Naive thymus-derived CD8-positive, alpha-beta T cell (primary cell): ENCODE results near the gene ARHGAP22. TPM values are rescaled to one million over a fixed set of nuclear protein-coding genes. Genes with fewer than 3 reads are reported as not detected.

Source experiments
- ATAC-seq, 2 donors: fragments of 150-1000 bp; cut with Tn5 transposase in 1 of 2; sonication (Bioruptor Pico), chemical (Tn5 transposase) in 1 of 2; 1 replicate in 1 of 2; 2 replicates in 1 of 2; pipeline ENCODE4 v1.10.0; 2021; ENCODE audit warnings: mild to moderate bottlenecking in 2 of 2, moderate library complexity in 2 of 2
- POLR2A ChIA-PET: fragments of 350-600 bp; sonication (Branson Sonifier 250); formaldehyde crosslinking; loops from one replicate; lab custom pipeline; 2021; ENCODE audit warnings: antibody characterized with exemption; lab: Charles Lee
- DNase-seq, 10 donors: peaks; one replicate each; pipeline versions ENCODE4 v3.0.0 to v3.0.0-alpha.2; 2020 to 2022
- H3K27ac Mint-ChIP-seq, 10 donors: one replicate each; pipeline ENCODE4 v1.8.0; 2020 to 2022; ENCODE audit warnings: mild to moderate bottlenecking in 10 of 10, mixed read lengths in 10 of 10, moderate library complexity in 4 of 10, inconsistent platforms in 1 of 10
- H3K27me3 Mint-ChIP-seq, 5 donors: one replicate each; pipeline ENCODE4 v1.8.0; 2021 to 2022; ENCODE audit warnings: mixed read lengths in 5 of 5
- H3K36me3 Mint-ChIP-seq, 3 donors: one replicate each; pipeline ENCODE4 v1.8.0; 2020 to 2022; ENCODE audit warnings: mixed read lengths in 3 of 3, mild to moderate bottlenecking in 2 of 3, inconsistent platforms in 1 of 3
- H3K4me1 Mint-ChIP-seq, 4 donors: one replicate each; pipeline ENCODE4 v1.8.0; 2021 to 2022; ENCODE audit warnings: mixed read lengths in 4 of 4
- H3K4me3 Mint-ChIP-seq, 10 donors: one replicate each; pipeline ENCODE4 v1.8.0; 2020 to 2022; ENCODE audit warnings: mild to moderate bottlenecking in 10 of 10, mixed read lengths in 10 of 10, moderate library complexity in 6 of 10, inconsistent platforms in 1 of 10
- H3K9me3 Mint-ChIP-seq, 9 donors: one replicate each; pipeline ENCODE4 v1.8.0; 2020 to 2022; ENCODE audit warnings: mixed read lengths in 9 of 9, mild to moderate bottlenecking in 3 of 9, inconsistent platforms in 1 of 9, moderate library complexity in 1 of 9
- polyA plus RNA-seq, 3 donors: library from polyadenylated mRNA; unstranded; fragments of 300-500 nt; fragmentation: Illumina TruSeq; gene quantifications; one replicate each; pipeline ENCODE4 v1.2.3, GENCODE V29; 2021
- total RNA-seq, 8 experiments: library from RNA in 2 of 8; stranded (reverse) in 2 of 8; gene quantifications; one replicate each; pipeline ENCODE4 v1.2.3 and lab custom pipeline; 2021 to 2026

Gene ARHGAP22
- total and polyA plus RNA-seq, 5 experiments from 2014 or later, result 0.88 TPM; not detected in 4

DNA sequence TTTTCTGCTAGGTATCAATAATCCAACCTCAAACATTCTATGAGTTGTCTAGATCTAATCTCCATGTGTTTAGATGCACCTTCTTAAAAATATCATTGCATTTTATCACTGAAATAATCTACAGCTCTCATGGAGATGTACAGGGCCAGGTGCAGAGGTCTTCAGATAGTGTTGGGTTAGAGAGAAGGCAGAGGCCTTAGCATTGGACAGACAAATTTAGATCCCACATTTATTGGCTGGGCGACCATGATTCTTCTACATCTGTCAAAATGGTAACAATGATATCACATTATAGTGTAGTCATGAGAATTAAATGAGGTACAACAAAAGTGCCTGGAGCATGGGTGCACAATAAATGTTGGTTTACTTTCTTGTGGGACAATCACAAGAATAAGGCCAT lies 3.1 kb downstream of the ARHGAP22 start:
- no peak overlapping the region for H3K27ac Mint-ChIP-seq
- ATAC-seq (no peak), DNase-seq (no peak)
- H3K4me1 Mint-ChIP-seq, result peaks cover 5 to 18% (median 9%) of the 10 kb centered on the region in 4 donors
- H3K36me3 Mint-ChIP-seq, result no peaks in the 10 kb centered on the region
- POLR2A ChIA-PET, result no interaction called here
- peaks cover 16 to 43% (median 23%) of the 10 kb centered on the region in 5 donors for H3K27me3 Mint-ChIP-seq
- no peaks in the 10 kb centered on the region for H3K9me3 Mint-ChIP-seq
- H3K4me3 Mint-ChIP-seq, result no peak overlapping the region

DNA sequence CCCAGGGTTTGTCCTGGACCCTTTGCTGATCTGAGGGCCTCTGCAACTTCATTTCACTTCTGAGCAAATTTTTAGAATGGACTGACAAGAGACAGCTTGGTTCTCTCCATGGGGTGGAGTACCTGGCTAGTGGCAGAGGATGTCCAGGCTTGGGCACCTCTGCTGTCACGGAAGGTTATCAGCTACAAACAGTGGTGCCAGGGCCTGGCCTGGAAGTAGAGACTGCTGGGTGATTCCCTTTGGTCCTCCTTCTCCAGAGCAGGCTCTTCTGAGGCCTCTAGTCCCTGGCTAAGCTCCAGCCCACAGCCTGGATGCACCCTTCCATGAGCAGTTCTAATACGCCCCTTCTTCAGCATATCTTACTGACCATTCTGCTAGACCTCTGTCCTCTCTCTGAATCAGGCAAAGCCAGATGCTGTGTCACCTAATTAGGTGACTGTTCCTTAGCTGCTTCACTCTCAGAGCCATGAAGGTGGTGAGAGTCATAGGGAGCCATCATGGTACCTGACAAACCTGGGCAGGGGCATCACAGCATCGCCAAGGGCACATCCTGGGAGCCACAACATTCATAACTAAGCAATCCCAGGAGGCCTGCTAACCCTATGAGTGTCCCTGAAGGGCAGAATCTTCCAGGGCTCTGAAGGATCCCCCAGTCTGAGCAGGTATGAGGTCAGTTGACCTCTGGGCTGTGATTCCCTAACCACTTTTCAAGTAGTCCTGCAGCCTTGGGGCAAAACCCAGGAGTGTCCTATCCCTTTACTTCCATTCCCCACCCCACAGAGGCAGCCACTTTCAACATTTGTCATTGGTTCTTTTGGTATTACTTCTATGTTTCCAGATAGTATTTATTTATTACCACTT lies 4.0 kb downstream of the ARHGAP22 start:
- H3K4me3 Mint-ChIP-seq, result no peak overlapping the region
- H3K4me1 Mint-ChIP-seq, result peaks cover 3 to 12% (median 8%) of the 10 kb centered on the region in 4 donors
- POLR2A ChIA-PET, result no interaction called here
- H3K36me3 Mint-ChIP-seq, result no peaks in the 10 kb centered on the region
- H3K9me3 Mint-ChIP-seq, result peaks cover 0 to 2% (median 0%) of the 10 kb centered on the region in 9 donors
- no peak overlapping the region for H3K27ac Mint-ChIP-seq
- no peak for ATAC-seq
- H3K27me3 Mint-ChIP-seq, result peaks cover 6 to 33% (median 14%) of the 10 kb centered on the region in 5 donors
- no peak for DNase-seq

DNA sequence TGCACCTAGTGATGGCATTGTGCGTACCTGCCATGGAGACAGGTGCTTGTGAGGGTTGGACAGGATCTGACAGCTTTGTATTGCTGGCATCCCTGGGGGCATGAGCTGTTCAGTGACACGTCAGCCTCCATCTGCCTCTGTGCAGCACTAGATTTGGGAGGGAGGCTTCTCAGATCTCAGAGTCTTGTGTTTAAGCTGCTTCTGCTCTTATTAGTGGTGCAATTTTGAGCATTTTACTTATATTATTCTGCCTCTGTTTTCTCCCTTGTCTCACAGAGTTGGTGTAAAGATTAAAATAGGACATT lies 5.1 kb downstream of the ARHGAP22 start:
- Mint-ChIP-seq H3K4me1 (peaks cover 0 to 6% (median 2%) of the 10 kb centered on the region in 4 donors), H3K36me3 (no peaks in the 10 kb centered on the region), H3K27ac (no peak overlapping the region), H3K27me3 (peaks cover 0 to 22% (median 9%) of the 10 kb centered on the region in 5 donors), H3K4me3 (no peak overlapping the region), H3K9me3 (peaks cover 0 to 2% (median 0%) of the 10 kb centered on the region in 9 donors)
- POLR2A ChIA-PET, result no interaction called here
- ATAC-seq (no peak), DNase-seq (no peak)

DNA sequence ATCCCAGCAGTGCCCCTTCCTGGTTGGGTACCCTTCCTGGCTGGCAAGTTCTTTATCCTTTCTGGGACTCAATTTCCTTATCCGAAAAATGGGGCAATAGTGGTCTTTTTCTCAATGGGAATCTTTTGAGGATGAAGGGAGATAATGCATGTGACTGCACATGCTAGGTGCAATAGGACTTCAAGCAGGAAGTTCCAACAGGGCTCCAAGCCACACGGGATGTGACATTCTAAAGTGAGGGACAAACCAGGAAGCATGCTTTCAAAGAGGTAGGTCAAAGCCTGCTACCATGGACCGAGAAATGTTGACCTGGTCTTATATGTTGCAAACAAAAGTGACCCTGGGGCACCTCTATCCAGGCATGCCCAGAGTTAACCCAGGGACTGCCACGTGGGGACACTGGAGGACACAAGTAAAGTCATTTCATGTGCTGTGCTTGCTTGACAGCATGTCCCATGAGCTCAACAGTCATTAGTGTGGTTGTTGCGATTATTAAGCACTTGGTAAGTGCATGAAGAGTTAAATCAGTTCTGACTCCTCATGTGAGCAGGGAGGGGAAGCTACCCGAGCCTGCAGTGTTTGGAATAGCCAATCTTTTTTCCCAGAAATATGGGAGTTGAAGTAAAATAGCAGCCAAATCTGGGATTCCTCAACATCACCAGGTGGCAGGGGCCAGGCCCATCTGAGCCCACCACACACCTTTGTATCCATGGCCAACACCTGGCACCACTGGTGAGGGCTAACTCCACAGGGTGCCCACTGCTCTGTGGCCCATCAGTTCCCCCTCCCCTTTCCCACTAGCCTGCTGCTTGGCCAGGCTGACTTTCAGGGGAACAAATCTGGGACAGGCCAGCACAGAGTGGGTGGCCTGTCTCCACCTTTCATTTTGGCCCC lies 5.7 kb downstream of the ARHGAP22 start:
- H3K4me3 Mint-ChIP-seq, result no peak overlapping the region
- peaks cover 0 to 2% (median 0%) of the 10 kb centered on the region in 9 donors for H3K9me3 Mint-ChIP-seq
- POLR2A ChIA-PET, result no interaction called here
- ATAC-seq, result no peak
- H3K27ac Mint-ChIP-seq, result no peak overlapping the region
- DNase-seq, result no peak
- peaks cover 0 to 16% (median 9%) of the 10 kb centered on the region in 5 donors for H3K27me3 Mint-ChIP-seq
- H3K4me1 Mint-ChIP-seq, result peaks cover 0 to 1% (median 0%) of the 10 kb centered on the region in 4 donors
- no peaks in the 10 kb centered on the region for H3K36me3 Mint-ChIP-seq

DNA sequence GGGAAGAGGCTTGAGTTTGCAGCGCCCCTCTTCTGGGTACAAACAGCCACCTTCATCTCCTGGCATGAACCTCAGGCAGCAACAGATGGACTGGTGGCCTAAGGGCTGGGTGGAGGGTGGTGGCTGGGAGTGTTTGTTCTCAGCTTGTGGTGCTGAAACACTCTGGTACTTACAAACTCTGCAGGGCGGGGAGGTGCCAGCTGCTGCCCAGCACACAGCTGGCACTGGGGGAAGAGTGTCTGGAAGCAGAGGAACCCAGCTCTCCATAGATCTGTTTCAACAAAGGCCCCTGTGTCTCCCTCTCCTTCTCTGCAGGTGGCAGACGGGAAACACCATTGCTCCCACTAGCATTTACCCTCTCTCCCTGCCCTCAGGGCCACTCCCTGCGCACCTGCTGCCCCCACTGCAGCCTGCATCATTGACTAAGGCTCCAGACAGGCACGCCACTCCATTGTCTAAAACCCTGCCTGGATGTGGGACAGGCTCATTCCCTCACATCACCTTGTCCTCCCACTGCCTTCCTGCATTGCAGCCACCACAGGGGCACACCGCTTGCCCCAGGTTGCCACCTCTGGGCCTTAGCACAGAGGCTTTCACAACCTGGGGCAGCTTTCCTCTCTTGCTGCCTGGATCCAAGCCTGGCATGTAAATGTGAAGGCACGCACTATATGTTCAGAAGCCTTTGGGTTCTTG lies 6.5 kb downstream of the ARHGAP22 start:
- H3K4me1 Mint-ChIP-seq, result no peaks in the 10 kb centered on the region
- H3K4me3 Mint-ChIP-seq, result no peak overlapping the region
- POLR2A ChIA-PET, result no interaction called here
- H3K27me3 Mint-ChIP-seq, result peaks cover 0 to 9% (median 7%) of the 10 kb centered on the region in 5 donors
- H3K27ac Mint-ChIP-seq, result no peak overlapping the region
- H3K9me3 Mint-ChIP-seq, result peaks cover 0 to 2% (median 0%) of the 10 kb centered on the region in 9 donors
- ATAC-seq (no peak), DNase-seq (no peak)
- no peaks in the 10 kb centered on the region for H3K36me3 Mint-ChIP-seq

DNA sequence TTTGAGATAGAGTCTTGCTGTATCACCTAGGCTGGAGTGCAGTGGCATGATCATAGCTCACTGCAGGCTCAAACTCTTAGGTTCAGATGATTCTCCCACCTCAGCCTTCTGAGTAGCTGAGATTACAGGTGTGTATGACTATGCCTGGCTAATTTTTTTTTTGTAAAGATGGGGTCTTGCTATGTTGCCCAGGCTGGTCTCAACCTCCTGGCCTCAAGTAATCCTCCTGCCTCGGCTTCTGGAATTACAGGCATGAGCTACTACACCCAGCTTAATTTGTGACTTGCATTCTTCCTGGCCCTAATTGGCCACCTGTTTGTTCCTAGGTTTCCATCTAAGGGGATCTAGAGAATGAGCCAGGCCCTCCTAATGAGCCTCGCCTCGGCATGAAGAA lies 9.3 kb downstream of the ARHGAP22 start:
- no peak overlapping the region for H3K4me3 Mint-ChIP-seq
- no peak for ATAC-seq

DNA sequence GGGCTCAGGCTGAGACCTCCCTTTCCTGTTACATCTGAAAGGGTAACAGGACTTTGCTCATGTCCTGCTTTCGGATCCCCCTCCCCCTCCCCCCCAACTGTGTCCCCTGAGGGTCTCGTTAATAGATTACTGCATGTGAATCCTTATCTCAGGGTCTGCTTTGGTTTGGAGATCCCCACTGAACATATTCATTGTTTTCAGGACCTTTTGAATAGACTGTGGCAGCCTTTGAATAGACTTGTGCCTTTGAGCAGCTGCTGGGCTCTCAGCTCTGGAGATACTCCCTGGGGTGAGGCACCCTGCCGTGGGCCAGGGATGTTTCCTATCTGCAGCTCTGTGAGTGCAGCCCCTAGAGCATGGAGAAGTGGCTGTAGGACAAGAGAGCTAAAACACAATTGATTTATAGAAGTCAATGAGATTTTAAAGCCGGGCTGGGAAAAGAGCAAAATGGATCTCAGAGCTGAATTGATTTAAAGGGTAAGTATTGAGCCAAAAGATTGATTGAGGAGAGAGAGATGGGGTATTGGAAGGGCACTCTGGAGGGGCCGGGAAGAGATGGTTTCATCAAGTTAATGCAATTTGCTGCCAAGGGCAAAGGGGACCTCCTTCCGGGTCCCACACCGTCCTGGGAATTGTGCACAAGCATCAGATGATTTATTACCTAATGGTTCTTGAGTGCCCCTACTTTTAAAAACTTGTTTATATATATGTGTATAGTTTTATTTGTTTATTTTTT lies 9.9 kb downstream of the ARHGAP22 start:
- POLR2A ChIA-PET, result no interaction called here
- peak overlapping the region in 1 of 10 donors; percentile 9 for H3K27ac Mint-ChIP-seq
- no peaks in the 10 kb centered on the region for H3K4me1 Mint-ChIP-seq
- H3K27me3 Mint-ChIP-seq, result peaks cover 0 to 11% (median 0%) of the 10 kb centered on the region in 5 donors
- H3K36me3 Mint-ChIP-seq, result no peaks in the 10 kb centered on the region
- H3K9me3 Mint-ChIP-seq, result peaks cover 0 to 2% (median 0%) of the 10 kb centered on the region in 9 donors
- no peak for DNase-seq
- H3K4me3 Mint-ChIP-seq, result no peak overlapping the region
- no peak for ATAC-seq

More for the DNA sequence above, 9.3 kb downstream of the ARHGAP22 start:
- Mint-ChIP-seq H3K9me3 (peaks cover 0 to 2% (median 0%) of the 10 kb centered on the region in 9 donors), H3K36me3 (no peaks in the 10 kb centered on the region), H3K4me1 (no peaks in the 10 kb centered on the region), H3K27ac (no peak overlapping the region), H3K27me3 (peaks cover 0 to 11% (median 0%) of the 10 kb centered on the region in 5 donors)
- DNase-seq, result no peak
- POLR2A ChIA-PET, result no interaction called here

DNA sequence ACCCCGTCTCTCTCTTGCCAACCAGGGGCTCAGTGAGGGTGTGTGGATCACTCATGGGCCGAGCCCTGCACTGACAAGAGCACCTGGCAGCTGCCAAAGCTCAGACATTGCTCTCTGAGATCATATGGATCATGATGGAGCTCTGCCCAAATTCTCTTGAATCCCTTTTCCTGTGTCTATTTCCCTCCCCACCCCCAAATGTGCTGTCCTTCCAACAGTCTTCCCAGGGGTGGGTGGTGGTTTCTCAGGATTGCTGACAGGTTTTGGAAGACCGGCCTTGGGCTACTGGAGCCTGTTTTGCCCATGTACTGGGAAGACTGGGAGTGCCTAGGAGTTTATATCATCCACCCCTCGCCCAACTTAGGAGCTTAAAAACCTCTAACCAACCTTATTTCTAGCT lies 10.5 kb downstream of the ARHGAP22 start:
- no peaks in the 10 kb centered on the region for H3K4me1 Mint-ChIP-seq
- H3K4me3 Mint-ChIP-seq, result no peak overlapping the region
- H3K27me3 Mint-ChIP-seq, result peaks cover 0 to 16% (median 0%) of the 10 kb centered on the region in 5 donors
- ATAC-seq (no peak), DNase-seq (no peak)
- POLR2A ChIA-PET, result no interaction called here
- H3K36me3 Mint-ChIP-seq, result no peaks in the 10 kb centered on the region
- H3K9me3 Mint-ChIP-seq, result peaks cover 0 to 2% (median 0%) of the 10 kb centered on the region in 9 donors
- H3K27ac Mint-ChIP-seq, result no peak overlapping the region

DNA sequence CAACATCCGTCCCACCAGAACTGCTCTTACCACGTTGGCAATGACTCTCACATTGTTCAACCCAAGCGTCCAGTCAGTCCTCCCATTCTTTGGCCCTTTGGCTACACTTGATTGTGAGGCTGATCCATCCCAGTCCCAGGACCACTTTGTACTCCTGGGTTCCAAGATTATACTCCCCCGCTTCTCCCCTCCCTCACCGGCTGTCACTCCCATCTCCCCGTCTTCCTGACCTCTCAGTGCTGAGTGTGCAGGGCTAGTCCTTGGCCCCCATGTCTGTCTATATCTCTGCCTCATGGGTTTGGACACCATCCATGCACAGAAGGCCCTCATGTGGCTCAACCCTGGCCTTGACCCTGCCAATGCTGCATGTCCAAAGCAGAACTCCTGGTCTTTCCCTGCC lies 12.5 kb downstream of the ARHGAP22 start:
- Mint-ChIP-seq H3K9me3 (peaks cover 0 to 2% (median 0%) of the 10 kb centered on the region in 9 donors), H3K36me3 (no peaks in the 10 kb centered on the region), H3K27ac (no peak overlapping the region), H3K4me3 (no peak overlapping the region), H3K4me1 (no peaks in the 10 kb centered on the region), H3K27me3 (peaks cover 0 to 19% (median 0%) of the 10 kb centered on the region in 5 donors)
- DNase-seq, result no peak
- POLR2A ChIA-PET, result no interaction called here
- ATAC-seq, result no peak

DNA sequence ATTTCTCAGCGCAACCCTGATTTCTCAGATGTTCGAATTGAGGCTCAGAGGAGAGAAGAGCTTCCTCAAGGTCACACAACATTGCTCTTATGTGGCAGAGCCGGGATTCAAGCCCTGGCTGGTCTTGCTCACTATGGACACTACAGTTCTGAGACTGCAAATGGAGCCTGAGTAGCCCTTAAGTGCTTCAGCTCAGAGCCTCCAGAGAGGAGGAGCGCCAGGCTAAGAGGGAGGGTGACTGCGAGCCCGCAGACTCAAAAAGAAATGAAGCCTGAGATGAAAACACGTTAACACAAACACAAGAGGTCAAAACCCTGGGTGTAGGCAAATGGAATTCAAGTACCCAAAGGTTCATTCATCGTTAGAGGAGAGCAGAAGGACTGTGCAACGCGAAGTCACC lies 13.9 kb downstream of the ARHGAP22 start:
- H3K36me3 Mint-ChIP-seq, result no peaks in the 10 kb centered on the region
- POLR2A ChIA-PET, result no interaction called here
- peaks cover 0 to under 1% (median 0%) of the 10 kb centered on the region in 9 donors for H3K9me3 Mint-ChIP-seq
- no peak for ATAC-seq
- peak overlapping the region in 2 of 10 donors; percentile 4 to 46 for H3K27ac Mint-ChIP-seq
- H3K4me1 Mint-ChIP-seq, result no peaks in the 10 kb centered on the region
- peaks cover 0 to 13% (median 0%) of the 10 kb centered on the region in 5 donors for H3K27me3 Mint-ChIP-seq
- H3K4me3 Mint-ChIP-seq, result no peak overlapping the region
- DNase-seq, result no peak

DNA sequence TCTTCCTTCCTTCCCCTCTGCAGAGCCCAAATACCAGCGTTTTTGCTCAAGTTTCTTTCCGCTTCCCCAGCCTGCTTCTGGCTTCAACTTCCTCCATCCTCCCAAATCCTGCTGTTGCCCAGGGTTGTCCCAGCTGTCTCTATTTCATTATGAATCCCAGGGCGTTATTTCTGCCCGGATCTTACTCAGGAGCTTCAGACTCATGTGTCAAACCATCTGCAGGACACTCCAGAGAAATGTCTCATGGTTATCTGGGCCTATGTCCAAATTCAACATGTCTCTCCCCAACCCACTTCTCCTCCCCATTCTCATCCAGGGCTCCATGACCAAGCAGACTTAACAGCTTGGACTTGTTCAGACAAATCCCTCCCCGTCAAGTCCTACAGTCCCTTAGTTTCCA lies 15.6 kb downstream of the ARHGAP22 start:
- ATAC-seq, result no peak
- H3K27ac Mint-ChIP-seq, result no peak overlapping the region
- peaks cover 0 to 8% (median 0%) of the 10 kb centered on the region in 3 donors for H3K36me3 Mint-ChIP-seq
- H3K4me3 Mint-ChIP-seq, result no peak overlapping the region
- no peak for DNase-seq
- peaks cover 0 to 12% (median 6%) of the 10 kb centered on the region in 9 donors for H3K9me3 Mint-ChIP-seq
- POLR2A ChIA-PET, result no interaction called here
- peaks cover 0 to 19% (median 1%) of the 10 kb centered on the region in 5 donors for H3K27me3 Mint-ChIP-seq
- peaks cover 0 to 7% (median under 1%) of the 10 kb centered on the region in 4 donors for H3K4me1 Mint-ChIP-seq

DNA sequence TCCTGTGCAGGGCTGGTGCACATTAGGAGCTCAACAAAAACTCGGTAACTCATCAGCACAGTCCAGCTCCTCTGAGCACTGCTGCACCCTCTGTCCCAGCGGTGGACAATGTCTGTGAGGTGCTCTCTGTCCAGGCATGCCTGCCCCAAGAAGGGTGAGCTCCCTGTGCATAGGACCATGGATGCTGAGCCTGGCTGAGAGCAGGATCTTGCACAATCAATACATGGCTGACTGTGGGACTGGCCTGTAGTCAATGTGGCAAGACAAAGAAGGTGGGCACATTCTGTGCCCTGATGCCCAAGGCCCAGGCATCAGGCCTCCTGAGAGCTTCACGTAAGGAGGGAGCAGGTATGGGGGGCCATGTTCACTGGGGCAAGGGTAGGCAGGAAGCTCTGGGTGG lies 17.1 kb downstream of the ARHGAP22 start:
- POLR2A ChIA-PET, result no interaction called here
- DNase-seq (no peak), ATAC-seq (no peak)
- Mint-ChIP-seq H3K4me3 (no peak overlapping the region), H3K4me1 (peaks cover 0 to 8% (median under 1%) of the 10 kb centered on the region in 4 donors), H3K27me3 (peaks cover 0 to 24% (median 3%) of the 10 kb centered on the region in 5 donors), H3K27ac (no peak overlapping the region), H3K36me3 (peaks cover 0 to 8% (median 0%) of the 10 kb centered on the region in 3 donors), H3K9me3 (peaks cover 0 to 12% (median 6%) of the 10 kb centered on the region in 9 donors)
